Right ventricle myocardium superior (tissue), 1 donor: ENCODE results near the gene DMD. TPM values are rescaled to one million over a fixed set of nuclear protein-coding genes. Genes with fewer than 3 reads are reported as not detected.
"Not testable (repeated sequence)": the region's sequence is repeated elsewhere in the genome, so short reads cannot be mapped to it uniquely, and the experiment has no call there.

Source experiments
- ATAC-seq: fragments of 200-7000 bp; cut with Tn5 transposase; one replicate; pipeline ENCODE4 v1.9.1; 2020; ENCODE audit warnings: mild to moderate bottlenecking; ENCODE audit not compliant: poor library complexity
- DNase-seq: peaks from one replicate; pipeline ENCODE4 v3.0.0-alpha.2; 2020
- intact Hi-C: fragments of 100-400 bp; cut with DNase I; formaldehyde crosslinking; loops from one replicate; pipeline ENCODE4 v1.11.2; 2022
- total RNA-seq: library from RNA; stranded (reverse); fragmentation: NEBNext Ultra II Directional; extraction: Animal tissue kit (Norgen Biotek cat#: 25700); gene quantifications from one replicate; pipeline ENCODE4 v1.2.1, GENCODE V29; 2021
- donor health status: DM: no; HTN: yes; CAD: no; lungs with severe emphysema.

Gene DMD
- total RNA-seq, 1 donor from 2014 or later, result 135 TPM

- no peak for DNase-seq
- no peak for ATAC-seq
- intact Hi-C loops, result no loop called here
Measured at GRCh38 chrX:31499109-31499508, 1712.2 kb downstream of the DMD start.

DNA sequence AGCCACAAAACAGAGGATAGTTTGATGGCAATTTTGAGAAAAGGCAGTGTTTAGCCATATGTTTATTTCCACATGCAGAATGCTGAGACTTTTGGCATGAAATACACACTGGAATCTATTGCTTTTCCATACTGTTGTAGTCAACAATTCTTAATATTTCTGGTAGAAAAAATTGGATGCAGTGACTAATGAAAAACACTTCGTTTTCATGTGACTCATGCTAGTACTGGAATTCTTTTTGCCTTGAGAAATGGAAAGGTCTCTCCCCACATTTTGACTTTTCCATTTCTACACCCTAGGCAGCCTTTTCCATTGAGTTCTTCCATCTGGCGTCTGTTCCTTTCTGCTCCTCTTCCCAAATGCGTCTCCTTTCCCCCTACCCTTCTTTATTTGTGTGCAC lies 1714.3 kb downstream of the DMD start:
- ATAC-seq (no peak), DNase-seq (no peak)
- intact Hi-C loops, result no loop called here

GRCh38 chrX:31487951-31488350 lies 1723.4 kb downstream of the DMD start:
- intact Hi-C loops, result no loop called here
- DNase-seq (no peak), ATAC-seq (no peak)

GRCh38 chrX:31483336-31483735 lies 1728.0 kb downstream of the DMD start:
- intact Hi-C loops, result no loop called here
- DNase-seq, result no peak
- ATAC-seq, result no peak

DNA sequence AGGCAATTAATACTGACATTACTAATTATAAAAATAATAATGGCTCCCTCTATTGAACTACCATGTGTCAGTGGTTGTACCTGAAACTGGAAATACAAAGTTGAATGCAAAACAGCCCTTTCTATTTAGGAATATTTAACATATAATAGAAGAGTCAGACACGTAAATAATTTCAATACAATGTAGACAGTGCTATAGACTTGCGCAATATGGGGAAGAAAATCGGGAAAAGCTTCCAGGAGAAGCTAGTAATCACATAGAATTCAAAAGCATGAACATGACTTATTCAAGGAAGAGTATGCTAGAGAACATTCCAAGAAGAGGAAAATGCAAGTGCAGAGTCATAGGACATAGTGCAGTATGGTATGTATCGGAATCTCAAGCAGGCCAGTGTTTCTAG lies 1730.7 kb downstream of the DMD start:
- intact Hi-C loops, result no loop called here
- DNase-seq (no peak), ATAC-seq (no peak)

DNA sequence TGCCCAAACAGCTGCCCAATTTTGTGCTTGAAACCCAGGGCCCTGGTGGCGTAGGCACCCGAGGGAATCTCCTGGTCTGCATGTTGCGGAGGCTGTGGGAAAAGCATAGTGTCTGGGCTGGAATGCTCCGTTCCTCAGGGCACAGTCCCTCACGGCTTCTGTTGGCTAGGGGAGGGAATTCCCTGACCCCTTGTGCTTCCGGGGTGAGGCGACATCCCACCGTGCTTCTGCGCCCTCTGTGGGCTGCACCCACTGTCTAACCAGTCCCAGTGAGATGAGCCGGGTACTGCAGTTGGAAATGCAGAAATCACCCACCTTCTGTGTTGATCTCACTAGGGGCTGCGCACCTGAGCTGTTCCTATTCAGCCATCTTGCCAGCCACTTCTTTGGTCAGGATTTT lies 1740.1 kb downstream of the DMD start:
- intact Hi-C loops, result no loop called here
- ATAC-seq, result no peak
- DNase-seq, result no peak

- intact Hi-C loops, ATAC-seq: not testable (repeated sequence)
Measured at GRCh38 chrX:31470753-31471152, 1740.6 kb downstream of the DMD start.

GRCh38 chrX:31464306-31464915 lies 1746.9 kb downstream of the DMD start:
- ATAC-seq, result no peak

More at GRCh38 chrX:31470753-31471152, 1740.6 kb downstream of the DMD start:
- DNase-seq, result not testable (repeated sequence)

GRCh38 chrX:31461266-31461665 lies 1750.1 kb downstream of the DMD start:
- ATAC-seq (no peak), DNase-seq (no peak)
- intact Hi-C loops, result no loop called here

More at GRCh38 chrX:31464306-31464915, 1746.9 kb downstream of the DMD start:
- no peak for DNase-seq
- intact Hi-C loops, result no loop called here

DNA sequence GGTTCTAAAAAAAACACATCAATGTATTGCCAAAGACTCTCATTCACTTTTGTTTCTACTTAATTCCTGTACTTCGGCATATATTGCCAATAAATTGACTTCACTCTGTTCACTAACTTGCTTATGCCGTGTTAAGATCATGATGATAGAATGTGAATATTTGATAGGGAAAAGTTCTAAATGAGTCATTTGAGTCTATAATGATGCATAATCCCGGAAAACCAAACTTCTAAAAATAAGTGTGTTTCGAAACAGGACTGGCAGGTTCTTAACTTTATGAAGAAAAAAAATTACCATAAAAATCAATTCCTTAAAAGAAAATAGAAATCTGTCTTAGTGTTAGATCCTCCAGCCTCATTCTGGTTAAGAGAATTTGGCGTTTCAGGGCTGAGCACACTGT lies 1752.0 kb downstream of the DMD start:
- intact Hi-C loops, result no loop called here
- DNase-seq, result no peak
- ATAC-seq, result no peak

- ATAC-seq (no peak), DNase-seq (no peak)
- intact Hi-C loops, result no loop called here
Measured at GRCh38 chrX:31449965-31450364, 1761.4 kb downstream of the DMD start.

DNA sequence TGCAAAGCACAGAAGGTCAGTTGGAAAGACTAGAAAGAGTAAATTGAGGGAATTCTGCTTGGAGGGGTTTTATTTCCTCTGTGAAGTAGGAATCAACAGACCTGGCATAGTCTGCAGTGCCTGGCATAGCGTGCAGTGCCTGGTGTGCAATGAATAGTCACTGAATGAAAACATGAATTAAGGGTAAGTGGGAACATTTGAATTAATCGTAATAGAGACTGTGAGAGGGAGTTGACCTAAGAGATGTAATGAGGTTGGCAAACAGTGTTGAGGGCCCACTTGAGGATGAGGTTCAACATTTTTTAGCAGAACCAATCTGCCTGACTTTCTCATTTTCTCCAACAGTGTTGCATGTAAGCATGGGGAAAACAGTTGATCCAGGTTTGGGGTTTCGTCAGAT lies 1762.3 kb downstream of the DMD start:
- ATAC-seq (no peak), DNase-seq (no peak)
- intact Hi-C loops, result no loop called here

GRCh38 chrX:31445542-31445941 lies 1765.8 kb downstream of the DMD start:
- no peak for DNase-seq
- intact Hi-C loops, result no loop called here
- ATAC-seq, result no peak

GRCh38 chrX:31443654-31444053 lies 1767.7 kb downstream of the DMD start:
- intact Hi-C loops, result no loop called here
- no peak for DNase-seq
- no peak for ATAC-seq

DNA sequence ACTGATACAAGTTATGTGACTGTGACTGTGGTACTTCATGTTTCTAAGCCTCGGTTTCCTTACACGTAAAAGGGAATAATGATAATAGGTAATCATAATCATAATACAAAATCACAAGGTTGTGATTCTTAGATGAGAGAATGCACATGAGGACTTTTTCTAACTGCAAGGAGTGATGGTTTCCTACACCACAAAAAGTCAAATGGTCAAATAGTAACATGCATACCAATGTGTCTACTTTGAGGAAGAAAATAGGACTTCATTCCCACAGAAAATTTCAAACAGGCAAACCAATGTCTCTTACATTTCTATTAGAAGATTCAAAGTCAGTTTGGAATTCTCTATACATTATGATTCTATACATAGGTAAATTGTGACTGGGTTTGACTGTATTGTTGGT lies 1770.8 kb downstream of the DMD start:
- DNase-seq (no peak), ATAC-seq (no peak)
- intact Hi-C loops, result no loop called here

GRCh38 chrX:31436424-31436823 lies 1774.9 kb downstream of the DMD start:
- ATAC-seq (no peak), DNase-seq (no peak)
- intact Hi-C loops, result no loop called here

- no peak for ATAC-seq
- intact Hi-C loops, result no loop called here
- DNase-seq, result no peak
Measured at GRCh38 chrX:31435592-31435991, 1775.8 kb downstream of the DMD start.

- intact Hi-C loops, result no loop called here
- ATAC-seq, result no peak
- DNase-seq, result no peak
Measured at GRCh38 chrX:31433856-31434255, 1777.5 kb downstream of the DMD start.

- intact Hi-C loops, result no loop called here
- ATAC-seq (no peak), DNase-seq (no peak)
Measured at GRCh38 chrX:31429915-31430314, 1781.4 kb downstream of the DMD start.

- intact Hi-C loops, result no loop called here
- peak; percentile 58 for ATAC-seq
- no peak for DNase-seq
Measured at GRCh38 chrX:31423609-31424189, 1787.7 kb downstream of the DMD start.

DNA sequence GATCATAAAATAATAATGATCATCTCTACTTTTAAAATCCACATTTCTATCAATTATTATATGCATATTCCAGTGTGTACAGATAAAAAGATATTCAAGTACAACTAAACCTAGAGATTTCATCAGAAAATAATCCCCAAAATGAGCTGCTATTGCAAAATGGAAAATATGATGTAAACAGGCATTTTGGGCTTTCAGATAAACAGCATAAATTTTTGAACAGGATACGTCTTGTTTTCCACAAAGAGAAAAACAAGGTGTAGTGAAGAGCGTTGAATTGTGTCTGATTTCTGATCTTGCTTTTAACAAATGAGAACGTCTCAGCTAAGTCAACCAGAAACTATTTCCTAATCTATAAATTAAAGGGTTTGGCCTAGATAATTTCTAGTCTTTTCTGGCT lies 1789.9 kb downstream of the DMD start:
- ATAC-seq, result no peak
- intact Hi-C loops, result no loop called here
- no peak for DNase-seq
